GM18507 (cell line): Measurements from ENCODE around the gene SKIC8.

Source experiments
- DNase-seq: peaks from one replicate; pipeline ENCODE4 v3.0.0; 2011; ENCODE audit warnings: low read depth; ENCODE audit not compliant: insufficient read length; ENCODE audit errors: extremely low spot score
- FAIRE-seq: peaks from 2 replicates; lab custom pipeline; 2011; peaks lifted over from hg19 to GRCh38; lab: Jason Lieb, UNC

Gene SKIC8

GRCh38 chr15:78299101-78299930 is at the start of gene SKIC8:
SKIC8 (minus strand) TSS chr15:78299609; CDS start chr15:78295686, 3,923 bp downstream.
- FAIRE-seq, result peak; percentile 95
- peak; percentile 88 for DNase-seq

DNA sequence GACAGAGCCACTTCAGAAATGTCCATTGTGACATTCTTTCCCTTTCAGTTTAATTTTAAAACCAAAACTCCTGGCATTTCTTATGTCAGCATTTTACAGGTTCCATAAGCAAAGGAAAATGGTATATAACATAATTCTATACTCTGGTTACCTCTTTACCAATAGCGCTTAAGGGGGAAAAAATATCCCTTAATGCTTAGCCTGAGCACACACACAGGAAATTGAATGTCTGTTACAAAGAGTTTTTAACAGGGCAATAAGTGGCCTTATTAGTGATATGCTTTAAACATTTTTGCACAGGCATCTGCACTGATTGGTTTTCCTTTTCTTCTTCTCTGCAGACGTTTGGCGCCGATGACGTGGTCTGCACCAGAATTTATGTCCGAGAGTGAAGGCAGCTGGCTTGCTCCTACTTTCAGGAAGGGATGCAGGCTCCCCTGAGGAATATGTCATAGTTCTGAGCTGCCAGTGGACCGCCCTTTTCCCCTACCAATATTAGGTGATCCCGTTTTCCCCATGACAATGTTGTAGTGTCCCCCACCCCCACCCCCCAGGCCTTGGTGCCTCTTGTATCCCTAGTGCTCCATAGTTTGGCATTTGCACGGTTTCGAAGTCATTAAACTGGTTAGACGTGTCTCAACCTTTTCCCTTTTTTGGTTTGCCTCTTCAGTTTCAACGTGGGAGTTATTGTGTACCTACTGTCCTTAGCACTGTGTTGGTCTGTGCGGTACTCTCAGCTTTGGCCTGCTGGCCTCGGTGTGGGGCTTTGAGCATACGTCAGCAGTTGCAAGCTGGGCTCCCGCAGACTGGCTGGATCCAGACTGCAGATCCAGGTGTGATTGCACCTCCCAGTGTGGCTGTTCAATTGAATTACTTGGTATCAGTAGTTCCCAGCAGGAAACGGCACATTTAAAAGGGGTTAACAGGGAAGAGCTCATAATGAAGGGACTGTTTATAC is 48.5 kb upstream of the SKIC8 start:
- FAIRE-seq (no peak), DNase-seq (no peak)

DNA sequence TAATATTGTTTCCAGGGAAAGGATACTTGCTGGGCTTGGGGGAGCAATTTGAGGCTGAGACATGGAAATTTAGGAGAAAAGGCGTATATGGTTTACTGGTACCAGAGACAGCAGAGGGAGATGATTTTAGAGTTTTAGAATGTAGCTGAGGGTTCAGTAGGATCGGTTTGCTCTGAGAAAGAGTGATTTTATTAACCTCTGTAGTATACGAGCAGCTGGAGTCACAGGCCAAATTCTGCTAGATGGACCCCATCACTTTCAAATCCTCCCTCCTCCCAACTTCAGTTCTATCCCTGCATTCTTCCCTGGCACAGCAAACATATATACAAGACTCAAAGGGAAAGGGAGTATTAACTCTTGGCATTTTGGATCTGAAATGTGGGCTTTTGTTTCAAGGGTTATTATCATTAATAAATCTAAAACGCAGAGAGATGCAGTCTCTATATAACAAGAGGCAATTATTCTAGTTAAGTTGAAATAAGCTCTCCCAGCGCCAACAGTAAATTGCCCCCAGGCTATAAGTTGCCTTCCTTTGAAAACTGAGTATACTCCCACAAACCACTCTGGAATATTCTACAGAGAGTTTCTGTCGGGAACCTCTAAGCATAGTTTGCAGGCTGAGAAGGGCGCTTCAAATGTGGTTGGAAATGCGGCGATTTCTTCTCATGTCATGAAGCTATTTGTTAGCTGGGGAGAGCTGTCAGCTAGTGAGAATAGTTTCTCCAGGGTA is 46.2 kb upstream of the SKIC8 start:
- DNase-seq (no peak), FAIRE-seq (no peak)

- no peak for DNase-seq
- no peak for FAIRE-seq
Measured at GRCh38 chr15:78343276-78344060, 44.1 kb upstream of the SKIC8 start.

DNA sequence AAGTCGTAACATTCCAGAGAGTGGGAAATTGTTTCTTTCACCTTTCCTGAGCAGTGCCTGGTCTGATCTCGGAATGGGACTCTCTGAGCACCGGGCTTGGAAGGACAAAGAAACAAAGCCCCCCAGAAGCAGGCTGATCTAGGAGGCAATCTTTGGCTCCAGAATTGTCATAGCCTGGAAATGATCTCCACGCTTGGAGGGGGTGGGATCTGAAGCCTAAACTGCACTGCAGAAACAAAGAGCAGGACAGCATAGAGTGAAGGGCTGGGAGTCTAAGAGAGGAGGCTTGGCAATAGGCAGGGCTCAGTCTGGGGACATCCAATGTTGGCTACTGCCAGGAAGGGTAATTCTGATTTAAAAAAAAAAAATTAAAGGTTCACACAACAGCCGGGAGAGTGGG is 42.6 kb upstream of the SKIC8 start:
- DNase-seq (no peak), FAIRE-seq (no peak)

GRCh38 chr15:78341057-78341987 is 41.9 kb upstream of the SKIC8 start:
- DNase-seq, result no peak

GRCh38 chr15:78340231-78341056 is 41.0 kb upstream of the SKIC8 start, which contains the start of gene CRABP1:
CRABP1 (plus strand) TSS chr15:78340353; CDS start chr15:78340429, 76 bp downstream.
- DNase-seq, result no peak
- no peak for FAIRE-seq

More at GRCh38 chr15:78341057-78341987, 41.9 kb upstream of the SKIC8 start:
- no peak for FAIRE-seq

- DNase-seq (no peak), FAIRE-seq (no peak)
Measured at GRCh38 chr15:78339559-78339958, 40.1 kb upstream of the SKIC8 start.

DNA sequence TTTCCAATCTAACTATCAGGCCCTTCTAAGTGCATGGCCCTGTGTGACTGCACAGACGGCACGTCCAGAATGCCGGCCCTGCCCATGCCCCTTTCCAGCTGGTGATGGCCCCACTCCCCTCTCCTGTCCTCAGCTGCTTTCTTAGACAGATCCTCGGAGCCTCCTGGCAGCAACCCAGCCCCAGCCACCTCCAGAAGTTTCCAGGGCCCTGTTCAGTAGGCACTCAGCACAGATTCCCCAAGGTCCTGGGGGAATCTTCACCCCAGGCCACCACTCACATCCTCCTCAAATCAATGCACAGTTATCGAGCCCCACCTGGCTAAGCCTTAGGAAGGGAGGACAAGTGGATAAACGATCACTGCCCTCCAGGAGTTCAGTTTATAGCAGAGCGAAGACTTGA is 39.4 kb upstream of the SKIC8 start:
- no peak for FAIRE-seq
- no peak for DNase-seq

- FAIRE-seq (no peak), DNase-seq (no peak)
Measured at GRCh38 chr15:78335985-78336384, 36.6 kb upstream of the SKIC8 start.

GRCh38 chr15:78334845-78335244 is 35.4 kb upstream of the SKIC8 start:
- no peak for DNase-seq

GRCh38 chr15:78329625-78330024 is 30.2 kb upstream of the SKIC8 start:
- DNase-seq (no peak), FAIRE-seq (no peak)

More at GRCh38 chr15:78334845-78335244, 35.4 kb upstream of the SKIC8 start:
- no peak for FAIRE-seq

DNA sequence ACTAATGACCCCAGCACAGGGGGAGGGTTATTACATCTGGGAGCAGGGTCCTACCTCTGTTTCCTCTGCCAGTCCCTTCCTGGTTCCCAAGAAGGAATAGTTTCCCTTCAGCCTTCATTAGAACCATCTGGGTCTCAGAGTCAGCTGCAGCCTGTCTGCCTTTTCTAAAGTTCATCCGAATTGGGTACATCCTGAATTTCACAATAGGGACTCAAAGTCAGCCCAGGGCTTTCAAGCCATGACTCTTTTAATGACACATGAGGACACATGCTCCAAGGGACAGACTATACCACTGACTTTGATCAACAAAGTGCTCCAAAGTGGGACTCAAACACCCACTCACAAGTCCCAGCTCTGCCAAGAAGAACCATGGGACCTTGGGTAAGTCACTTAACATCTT is 28.1 kb upstream of the SKIC8 start:
- DNase-seq (no peak), FAIRE-seq (no peak)

DNA sequence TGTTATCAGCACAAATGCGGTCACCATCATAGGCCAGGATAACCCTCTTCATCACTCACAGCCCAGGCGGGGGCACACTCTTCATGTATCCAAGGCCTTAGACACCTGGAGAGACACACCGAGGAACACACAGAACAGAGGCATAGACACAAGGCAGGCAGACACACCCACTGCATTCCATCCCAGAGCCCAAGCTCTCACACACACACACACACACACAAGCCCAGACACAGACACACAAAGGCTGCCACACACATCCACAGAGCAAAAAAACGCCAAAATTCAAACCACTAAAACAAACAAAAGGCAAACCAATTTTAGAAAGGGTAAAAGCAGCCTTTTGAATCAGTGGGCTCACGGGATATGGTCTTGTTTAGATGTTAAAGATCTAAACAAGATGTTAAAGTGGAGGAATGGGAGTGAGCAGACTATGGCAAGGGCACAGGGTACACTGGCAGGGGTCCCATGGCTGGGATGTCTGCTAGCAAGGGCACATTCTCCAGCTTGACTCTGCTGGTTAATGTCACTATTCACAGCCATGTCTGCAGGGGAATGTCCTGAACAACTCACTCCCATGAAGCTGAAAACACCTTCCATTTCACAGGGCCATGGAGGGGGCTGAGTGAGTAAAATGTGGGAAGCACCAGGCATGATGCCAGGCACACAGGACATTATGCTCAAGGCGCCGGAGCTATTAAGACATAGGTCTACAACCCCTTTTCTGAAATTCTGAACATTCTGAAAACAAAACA is 25.9 kb upstream of the SKIC8 start:
- no peak for FAIRE-seq
- no peak for DNase-seq

DNA sequence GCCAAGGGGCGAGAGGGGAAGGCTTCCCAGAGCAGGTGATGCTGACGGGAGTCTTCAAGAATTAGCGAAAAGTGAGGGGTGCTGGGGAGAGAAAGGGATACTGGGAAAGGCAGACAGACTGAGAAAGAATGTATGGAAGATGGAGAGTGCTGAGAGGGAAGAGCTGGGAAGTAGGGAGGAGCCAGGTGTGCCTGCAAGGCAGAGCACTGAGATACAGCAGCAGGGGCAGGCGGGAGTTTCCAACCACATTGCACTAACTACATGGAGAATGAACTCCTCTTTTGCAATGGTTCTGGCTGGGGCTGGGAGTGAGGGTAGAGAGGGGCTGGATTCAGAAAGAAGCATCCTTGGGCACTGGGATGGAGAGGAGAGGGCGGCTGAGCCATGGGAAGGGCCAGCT is 24.7 kb upstream of the SKIC8 start:
- no peak for FAIRE-seq
- DNase-seq, result no peak

GRCh38 chr15:78323693-78324092 is 24.3 kb upstream of the SKIC8 start:
- DNase-seq, result no peak

More at GRCh38 chr15:78323693-78324092, 24.3 kb upstream of the SKIC8 start:
- FAIRE-seq, result no peak
